Peyer's patch (tissue), 4 donors: ENCODE measurements around the gene SLCO1B3.

Experiments
- POLR2A ChIP-seq, 2 donors: fragments of 450-650 bp; IDR thresholded peaks; one replicate each; pipeline ENCODE4 v1.5.1; 2017; ENCODE audit warnings: antibody characterized with exemption in 2 of 2, mild to moderate bottlenecking in 2 of 2, moderate library complexity in 2 of 2
- TF ChIP-seq, protein P1 (sequence below), 6 experiments: fragments of 450-650 bp in 4 of 6; fragments of 200-600 bp in 2 of 6; sonication (generic) in 1 of 6; IDR thresholded peaks; one replicate each; pipeline ENCODE4 v1.5.1; 2017 to 2019; ENCODE audit warnings: antibody characterized with exemption in 6 of 6, mild to moderate bottlenecking in 3 of 6, moderate library complexity in 1 of 6

- TF ChIP-seq, protein P1, sequence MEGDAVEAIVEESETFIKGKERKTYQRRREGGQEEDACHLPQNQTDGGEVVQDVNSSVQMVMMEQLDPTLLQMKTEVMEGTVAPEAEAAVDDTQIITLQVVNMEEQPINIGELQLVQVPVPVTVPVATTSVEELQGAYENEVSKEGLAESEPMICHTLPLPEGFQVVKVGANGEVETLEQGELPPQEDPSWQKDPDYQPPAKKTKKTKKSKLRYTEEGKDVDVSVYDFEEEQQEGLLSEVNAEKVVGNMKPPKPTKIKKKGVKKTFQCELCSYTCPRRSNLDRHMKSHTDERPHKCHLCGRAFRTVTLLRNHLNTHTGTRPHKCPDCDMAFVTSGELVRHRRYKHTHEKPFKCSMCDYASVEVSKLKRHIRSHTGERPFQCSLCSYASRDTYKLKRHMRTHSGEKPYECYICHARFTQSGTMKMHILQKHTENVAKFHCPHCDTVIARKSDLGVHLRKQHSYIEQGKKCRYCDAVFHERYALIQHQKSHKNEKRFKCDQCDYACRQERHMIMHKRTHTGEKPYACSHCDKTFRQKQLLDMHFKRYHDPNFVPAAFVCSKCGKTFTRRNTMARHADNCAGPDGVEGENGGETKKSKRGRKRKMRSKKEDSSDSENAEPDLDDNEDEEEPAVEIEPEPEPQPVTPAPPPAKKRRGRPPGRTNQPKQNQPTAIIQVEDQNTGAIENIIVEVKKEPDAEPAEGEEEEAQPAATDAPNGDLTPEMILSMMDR (IDR thresholded peaks at IDR 0.05), result no peak
- TF ChIP-seq POLR2A (IDR thresholded peaks at IDR 0.05), result no peak
Measured at GRCh38 chr12:20815574-20815973, 5.1 kb downstream of the SLCO1B3 start.
